Naive thymus-derived CD8-positive, alpha-beta T cell (primary cell): ENCODE data around the gene WDR47. TPM values are rescaled to one million over a fixed set of nuclear protein-coding genes. Genes with fewer than 3 reads are reported as not detected.
"Not testable (repeated sequence)": the region's sequence is repeated elsewhere in the genome, so short reads cannot be mapped to it uniquely, and the experiment has no call there.

ENCODE experiments used
- ATAC-seq, 2 donors: fragments of 150-1000 bp; cut with Tn5 transposase in 1 of 2; sonication (Bioruptor Pico), chemical (Tn5 transposase) in 1 of 2; 1 replicate in 1 of 2; 2 replicates in 1 of 2; pipeline ENCODE4 v1.10.0; 2021; ENCODE audit warnings: mild to moderate bottlenecking in 2 of 2, moderate library complexity in 2 of 2
- POLR2A ChIA-PET: fragments of 350-600 bp; sonication (Branson Sonifier 250); formaldehyde crosslinking; loops from one replicate; lab custom pipeline; 2021; ENCODE audit warnings: antibody characterized with exemption; lab: Charles Lee
- DNase-seq, 10 donors: peaks; one replicate each; pipeline versions ENCODE4 v3.0.0 to v3.0.0-alpha.2; 2020 to 2022
- H3K27ac Mint-ChIP-seq, 10 donors: one replicate each; pipeline ENCODE4 v1.8.0; 2020 to 2022; ENCODE audit warnings: mild to moderate bottlenecking in 10 of 10, mixed read lengths in 10 of 10, moderate library complexity in 4 of 10, inconsistent platforms in 1 of 10
- H3K27me3 Mint-ChIP-seq, 5 donors: one replicate each; pipeline ENCODE4 v1.8.0; 2021 to 2022; ENCODE audit warnings: mixed read lengths in 5 of 5
- H3K36me3 Mint-ChIP-seq, 3 donors: one replicate each; pipeline ENCODE4 v1.8.0; 2020 to 2022; ENCODE audit warnings: mixed read lengths in 3 of 3, mild to moderate bottlenecking in 2 of 3, inconsistent platforms in 1 of 3
- H3K4me1 Mint-ChIP-seq, 4 donors: one replicate each; pipeline ENCODE4 v1.8.0; 2021 to 2022; ENCODE audit warnings: mixed read lengths in 4 of 4
- H3K4me3 Mint-ChIP-seq, 10 donors: one replicate each; pipeline ENCODE4 v1.8.0; 2020 to 2022; ENCODE audit warnings: mild to moderate bottlenecking in 10 of 10, mixed read lengths in 10 of 10, moderate library complexity in 6 of 10, inconsistent platforms in 1 of 10
- H3K9me3 Mint-ChIP-seq, 9 donors: one replicate each; pipeline ENCODE4 v1.8.0; 2020 to 2022; ENCODE audit warnings: mixed read lengths in 9 of 9, mild to moderate bottlenecking in 3 of 9, inconsistent platforms in 1 of 9, moderate library complexity in 1 of 9
- polyA plus RNA-seq, 3 donors: library from polyadenylated mRNA; unstranded; fragments of 300-500 nt; fragmentation: Illumina TruSeq; gene quantifications; one replicate each; pipeline ENCODE4 v1.2.3, GENCODE V29; 2021
- total RNA-seq, 8 experiments: library from RNA in 2 of 8; stranded (reverse) in 2 of 8; gene quantifications; one replicate each; pipeline ENCODE4 v1.2.3 and lab custom pipeline; 2021 to 2026

Gene WDR47
- total and polyA plus RNA-seq, 5 experiments from 2014 or later, result 3.0 to 16.6 (median 6.1) TPM

DNA sequence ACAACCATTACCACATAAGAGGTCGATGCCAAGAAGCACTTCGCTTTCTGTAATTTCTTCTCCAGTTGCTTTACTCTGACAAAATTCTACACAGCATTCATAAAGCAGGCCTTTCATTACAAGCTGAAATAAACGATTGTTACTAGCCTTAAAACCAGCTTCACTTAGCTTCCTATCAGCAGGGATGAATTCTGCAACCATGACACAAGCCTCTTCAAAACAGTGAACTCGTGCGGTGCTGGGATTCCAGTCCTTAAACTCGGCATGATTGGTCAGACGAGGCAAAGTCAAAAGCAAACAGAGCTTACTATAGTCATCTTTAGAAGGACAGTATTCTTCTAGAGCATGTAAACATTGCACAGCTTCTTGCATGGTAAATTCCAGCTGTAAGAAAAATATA, 30.6 kb downstream of the WDR47 start:
- no peaks in the 10 kb centered on the region for H3K4me1 Mint-ChIP-seq
- no peak overlapping the region for H3K27ac Mint-ChIP-seq
- no peak for DNase-seq
- H3K36me3 Mint-ChIP-seq, result peaks cover 3 to 57% (median 31%) of the 10 kb centered on the region in 3 donors
- H3K4me3 Mint-ChIP-seq, result no peak overlapping the region
- H3K9me3 Mint-ChIP-seq, result peaks cover 0 to 4% (median 1%) of the 10 kb centered on the region in 9 donors
- POLR2A ChIA-PET, result interaction anchor here (1.0 kb wide), 1 partner anchor 89 kb away, joined by 3 read pairs; no protein-coding TSS in a partner anchor
- ATAC-seq, result no peak
- H3K27me3 Mint-ChIP-seq, result no peaks in the 10 kb centered on the region

- H3K9me3 Mint-ChIP-seq, result peaks cover 0 to 13% (median 5%) of the 10 kb centered on the region in 9 donors
- H3K4me3 Mint-ChIP-seq, ATAC-seq, H3K27ac Mint-ChIP-seq, DNase-seq, H3K4me1 Mint-ChIP-seq, POLR2A ChIA-PET, H3K27me3 Mint-ChIP-seq: not testable (repeated sequence)
- H3K36me3 Mint-ChIP-seq, result peaks cover 17 to 68% (median 40%) of the 10 kb centered on the region in 3 donors
These were observed 45.3 kb downstream of the WDR47 start for GRCh38 chr1:108996622-108997021.

- POLR2A ChIA-PET, result no interaction called here
- H3K4me1 Mint-ChIP-seq, result peaks cover 0 to 3% (median 0%) of the 10 kb centered on the region in 4 donors
- H3K36me3 Mint-ChIP-seq, result peaks cover 5 to 59% (median 23%) of the 10 kb centered on the region in 3 donors
- H3K27ac Mint-ChIP-seq, result no peak overlapping the region
- no peaks in the 10 kb centered on the region for H3K9me3 Mint-ChIP-seq
- no peaks in the 10 kb centered on the region for H3K27me3 Mint-ChIP-seq
- no peak overlapping the region for H3K4me3 Mint-ChIP-seq
- DNase-seq (no peak), ATAC-seq (no peak)
These were observed 58.8 kb downstream of the WDR47 start for GRCh38 chr1:108983114-108983513.

- no peak for ATAC-seq
These were observed 65.2 kb downstream of the WDR47 start for GRCh38 chr1:108976658-108977057.

DNA sequence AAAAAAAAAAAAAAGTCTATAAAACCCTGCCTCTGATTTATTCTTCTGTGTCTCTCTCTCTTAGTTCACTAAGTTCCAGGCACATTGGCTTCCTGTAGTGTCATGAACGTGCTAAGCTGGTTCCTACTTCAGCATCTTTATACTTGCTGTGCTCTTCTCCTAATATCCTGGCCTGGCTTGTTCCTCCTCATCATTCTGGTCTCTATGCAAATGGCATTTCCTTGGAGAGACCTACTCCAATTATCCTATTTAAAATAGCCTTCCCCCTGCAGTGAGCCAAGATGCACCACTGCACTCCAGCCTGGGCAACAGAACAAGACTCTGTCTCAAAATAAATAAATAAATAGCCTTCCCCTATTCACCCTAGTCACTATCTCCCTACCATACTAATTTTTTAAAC, 69.0 kb downstream of the WDR47 start:
- H3K27ac Mint-ChIP-seq, result peak overlapping the region in 1 of 10 donors; percentile 14
- POLR2A ChIA-PET, result no interaction called here
- H3K9me3 Mint-ChIP-seq, result peaks cover 0 to 4% (median 0%) of the 10 kb centered on the region in 9 donors
- H3K27me3 Mint-ChIP-seq, result no peaks in the 10 kb centered on the region
- no peak overlapping the region for H3K4me3 Mint-ChIP-seq
- ATAC-seq, result no peak
- no peaks in the 10 kb centered on the region for H3K4me1 Mint-ChIP-seq
- peaks cover 4 to 50% (median 24%) of the 10 kb centered on the region in 3 donors for H3K36me3 Mint-ChIP-seq
- DNase-seq, result no peak

More at GRCh38 chr1:108976658-108977057, 65.2 kb downstream of the WDR47 start:
- peaks cover 5 to 65% (median 30%) of the 10 kb centered on the region in 3 donors for H3K36me3 Mint-ChIP-seq
- POLR2A ChIA-PET, result no interaction called here
- no peak overlapping the region for H3K4me3 Mint-ChIP-seq
- DNase-seq, result no peak
- H3K27me3 Mint-ChIP-seq, result no peaks in the 10 kb centered on the region
- H3K27ac Mint-ChIP-seq, result peak overlapping the region in 1 of 10 donors; percentile 16
- H3K9me3 Mint-ChIP-seq, result no peaks in the 10 kb centered on the region
- H3K4me1 Mint-ChIP-seq, result no peaks in the 10 kb centered on the region

GRCh38 chr1:108969346-108969745, 72.6 kb downstream of the WDR47 start:
- Mint-ChIP-seq H3K4me3 (no peak overlapping the region), H3K27me3 (no peaks in the 10 kb centered on the region), H3K36me3 (peaks cover 4 to 28% (median 18%) of the 10 kb centered on the region in 3 donors), H3K4me1 (no peaks in the 10 kb centered on the region), H3K27ac (no peak overlapping the region), H3K9me3 (peaks cover 0 to 4% (median 0%) of the 10 kb centered on the region in 9 donors)
- DNase-seq (no peak), ATAC-seq (no peak)
- POLR2A ChIA-PET, result no interaction called here

- POLR2A ChIA-PET, result interaction anchor here (0.6 to 1.8 kb wide), 10 partner anchors 11 to 302 kb away, joined by 3 to 12 read pairs (median 4); partner anchors contain the start of genes HENMT1, PRPF38B, TAF13 and WDR47
- Mint-ChIP-seq H3K9me3 (no peaks in the 10 kb centered on the region), H3K27me3 (peaks cover 0 to 14% (median 3%) of the 10 kb centered on the region in 5 donors), H3K36me3 (peaks cover 0 to 23% (median 15%) of the 10 kb centered on the region in 3 donors), H3K4me3 (peak within 1 kb of the TSS; percentile 83 to 95 (median 90)), H3K27ac (peak within 1 kb of the TSS; percentile 84 to 96 (median 95)), H3K4me1 (peaks cover 11 to 37% (median 27%) of the 10 kb centered on the region in 4 donors)
- DNase-seq (peak; percentile 82 to 95 (median 90)), ATAC-seq (peak; percentile 93)
These were observed 78.7 kb downstream of the WDR47 start, which contains the start of gene CLCC1 for GRCh38 chr1:108963052-108963686. CLCC1 (minus strand) TSS chr1:108963484; CDS start chr1:108950437, 13,047 bp downstream.

GRCh38 chr1:108962681-108963051, 79.2 kb downstream of the WDR47 start:
- DNase-seq, result peak in 5 of 10 donors; percentile 14 to 63 (median 19)
- Mint-ChIP-seq H3K4me3 (peak overlapping the region; percentile 82 to 95 (median 88)), H3K27me3 (peaks cover 0 to 14% (median 3%) of the 10 kb centered on the region in 5 donors), H3K4me1 (peaks cover 14 to 42% (median 32%) of the 10 kb centered on the region in 4 donors), H3K36me3 (peaks cover 0 to 26% (median 15%) of the 10 kb centered on the region in 3 donors), H3K9me3 (no peaks in the 10 kb centered on the region), H3K27ac (peak overlapping the region; percentile 70 to 96 (median 93))
- ATAC-seq, result peak; percentile 8 to 9
- POLR2A ChIA-PET, result interaction anchor here (0.6 to 1.8 kb wide), 7 partner anchors 10 to 271 kb away, joined by 3 to 12 read pairs (median 5); partner anchors contain the start of genes PRPF38B, TAF13 and WDR47

- DNase-seq (no peak), ATAC-seq (no peak)
- Mint-ChIP-seq H3K27ac (peak overlapping the region in 9 of 10 donors; percentile 84 to 96 (median 95)), H3K36me3 (peaks cover 0 to 29% (median 15%) of the 10 kb centered on the region in 3 donors), H3K4me3 (peak overlapping the region; percentile 82 to 95 (median 88)), H3K4me1 (peaks cover 17 to 50% (median 39%) of the 10 kb centered on the region in 4 donors), H3K27me3 (peaks cover 0 to 14% (median 3%) of the 10 kb centered on the region in 5 donors), H3K9me3 (no peaks in the 10 kb centered on the region)
- POLR2A ChIA-PET, result interaction anchor here (1.6 to 1.8 kb wide), 2 partner anchors 138 to 270 kb away, joined by 7 to 12 read pairs; partner anchors contain the start of gene PRPF38B
These were observed 80.0 kb downstream of the WDR47 start for GRCh38 chr1:108961752-108962486.

DNA sequence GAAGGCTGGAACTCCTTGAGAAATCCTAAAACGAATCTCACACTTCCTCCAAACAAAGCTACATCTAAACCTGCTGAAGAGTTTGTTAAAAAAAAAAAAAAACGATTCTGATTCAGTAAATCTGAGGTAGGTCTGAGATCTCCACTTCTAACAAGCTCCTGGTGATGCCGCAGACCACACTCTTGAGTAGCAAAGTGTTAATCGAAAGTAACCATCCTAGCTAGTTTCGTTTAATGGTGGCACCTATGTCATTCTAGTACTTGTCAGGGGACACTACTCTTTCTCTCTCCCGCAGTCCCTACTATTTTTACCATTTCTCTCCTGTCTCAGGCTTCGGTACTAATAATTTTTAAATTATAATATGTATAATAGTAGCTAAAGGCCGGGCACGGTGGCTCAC, 80.7 kb downstream of the WDR47 start:
- Mint-ChIP-seq H3K36me3 (peaks cover 0 to 32% (median 18%) of the 10 kb centered on the region in 3 donors), H3K9me3 (peaks cover 0 to 4% (median 0%) of the 10 kb centered on the region in 9 donors), H3K27me3 (peaks cover 0 to 14% (median 3%) of the 10 kb centered on the region in 5 donors), H3K4me3 (no peak overlapping the region), H3K27ac (no peak overlapping the region), H3K4me1 (peaks cover 22 to 57% (median 46%) of the 10 kb centered on the region in 4 donors)
- ATAC-seq (no peak), DNase-seq (peak in 1 of 10 donors; percentile 23)
- POLR2A ChIA-PET, result no interaction called here

DNA sequence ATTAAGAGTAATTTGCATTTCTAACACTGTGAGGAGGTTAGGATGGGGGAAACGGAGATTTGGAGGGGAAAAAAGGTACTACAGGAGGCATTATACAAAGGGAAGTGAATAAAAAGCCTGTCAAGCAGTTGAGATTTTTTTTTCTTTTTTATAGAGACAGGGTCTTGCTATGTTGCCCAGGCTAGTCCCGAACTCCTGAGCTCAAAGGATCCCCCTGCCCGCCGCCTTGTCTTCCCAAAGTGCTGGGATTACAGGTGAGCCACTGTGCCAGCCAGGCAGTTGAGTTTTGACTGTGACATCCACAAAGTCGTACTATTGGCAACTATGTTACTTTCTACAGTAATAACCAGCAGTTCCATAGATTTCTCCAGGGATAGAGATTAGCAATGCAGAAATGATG, 81.2 kb downstream of the WDR47 start:
- ATAC-seq (no peak), DNase-seq (no peak)
- POLR2A ChIA-PET, result no interaction called here
- Mint-ChIP-seq H3K27me3 (peaks cover 0 to 14% (median 3%) of the 10 kb centered on the region in 5 donors), H3K36me3 (peaks cover 0 to 36% (median 22%) of the 10 kb centered on the region in 3 donors), H3K9me3 (peaks cover 0 to 7% (median 0%) of the 10 kb centered on the region in 9 donors), H3K4me1 (peaks cover 24 to 62% (median 51%) of the 10 kb centered on the region in 4 donors), H3K4me3 (peak overlapping the region in 3 of 10 donors; percentile 21 to 53 (median 42)), H3K27ac (no peak overlapping the region)

- H3K27ac Mint-ChIP-seq, result peak overlapping the region in 2 of 10 donors; percentile 35 to 75
- ATAC-seq, result no peak
- H3K27me3 Mint-ChIP-seq, result peaks cover 0 to 14% (median 3%) of the 10 kb centered on the region in 5 donors
- peak overlapping the region in 2 of 10 donors; percentile 47 to 60 for H3K4me3 Mint-ChIP-seq
- peaks cover 0 to 7% (median 0%) of the 10 kb centered on the region in 9 donors for H3K9me3 Mint-ChIP-seq
- POLR2A ChIA-PET, result no interaction called here
- H3K36me3 Mint-ChIP-seq, result peaks cover 0 to 57% (median 38%) of the 10 kb centered on the region in 3 donors
- DNase-seq, result no peak
- peaks cover 29 to 67% (median 57%) of the 10 kb centered on the region in 4 donors for H3K4me1 Mint-ChIP-seq
These were observed 84.0 kb downstream of the WDR47 start for GRCh38 chr1:108957888-108958287.
